ENCODE measurements around the gene HAGH.

HAGH gene

DNA sequence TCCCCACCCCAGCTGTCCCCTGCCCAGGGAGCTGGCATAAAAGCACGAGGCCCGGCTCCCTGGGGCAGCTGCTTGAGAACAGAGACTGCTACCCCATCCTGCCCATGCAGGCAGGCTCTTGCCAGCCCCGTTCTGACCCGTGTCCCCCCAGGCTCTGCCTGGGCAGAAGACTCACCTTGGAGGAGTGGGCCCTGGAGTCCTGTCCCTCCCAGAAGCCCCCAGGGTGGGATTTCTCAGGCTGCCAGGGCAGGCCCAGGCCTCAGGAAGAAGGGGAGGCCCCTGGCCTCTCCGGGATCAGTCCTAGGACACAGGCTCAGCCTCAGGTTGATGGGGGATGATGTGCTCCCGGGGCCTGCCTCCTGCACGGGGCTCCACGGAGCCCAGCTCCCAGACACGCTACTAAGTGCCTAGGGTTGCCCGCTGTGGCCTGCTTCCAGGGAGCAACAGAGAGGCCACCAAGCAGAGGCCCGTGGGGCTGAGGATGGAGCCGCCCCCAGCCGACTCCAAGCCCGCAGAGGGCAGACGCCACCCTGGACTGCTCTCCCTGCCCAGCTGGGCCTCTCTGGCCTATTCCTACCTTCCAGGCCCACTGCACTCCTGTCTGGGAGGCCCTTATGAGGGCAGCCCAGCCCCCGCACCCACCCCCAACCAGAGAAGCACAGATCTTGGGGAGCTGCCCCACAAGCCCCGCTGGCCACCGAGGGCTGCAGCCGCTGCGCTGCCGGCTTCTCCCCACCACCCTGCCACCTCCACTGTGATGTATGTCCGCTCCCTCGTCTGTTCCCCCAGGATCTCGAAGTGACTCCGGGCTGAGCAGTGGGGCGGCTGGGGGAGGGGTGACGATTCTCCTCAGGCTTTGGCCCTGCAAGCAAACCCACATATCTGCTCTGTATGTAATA lies 57.0 kb downstream of the HAGH start:
- no peak for ATAC-seq
- TF ChIP-seq, protein P1, sequence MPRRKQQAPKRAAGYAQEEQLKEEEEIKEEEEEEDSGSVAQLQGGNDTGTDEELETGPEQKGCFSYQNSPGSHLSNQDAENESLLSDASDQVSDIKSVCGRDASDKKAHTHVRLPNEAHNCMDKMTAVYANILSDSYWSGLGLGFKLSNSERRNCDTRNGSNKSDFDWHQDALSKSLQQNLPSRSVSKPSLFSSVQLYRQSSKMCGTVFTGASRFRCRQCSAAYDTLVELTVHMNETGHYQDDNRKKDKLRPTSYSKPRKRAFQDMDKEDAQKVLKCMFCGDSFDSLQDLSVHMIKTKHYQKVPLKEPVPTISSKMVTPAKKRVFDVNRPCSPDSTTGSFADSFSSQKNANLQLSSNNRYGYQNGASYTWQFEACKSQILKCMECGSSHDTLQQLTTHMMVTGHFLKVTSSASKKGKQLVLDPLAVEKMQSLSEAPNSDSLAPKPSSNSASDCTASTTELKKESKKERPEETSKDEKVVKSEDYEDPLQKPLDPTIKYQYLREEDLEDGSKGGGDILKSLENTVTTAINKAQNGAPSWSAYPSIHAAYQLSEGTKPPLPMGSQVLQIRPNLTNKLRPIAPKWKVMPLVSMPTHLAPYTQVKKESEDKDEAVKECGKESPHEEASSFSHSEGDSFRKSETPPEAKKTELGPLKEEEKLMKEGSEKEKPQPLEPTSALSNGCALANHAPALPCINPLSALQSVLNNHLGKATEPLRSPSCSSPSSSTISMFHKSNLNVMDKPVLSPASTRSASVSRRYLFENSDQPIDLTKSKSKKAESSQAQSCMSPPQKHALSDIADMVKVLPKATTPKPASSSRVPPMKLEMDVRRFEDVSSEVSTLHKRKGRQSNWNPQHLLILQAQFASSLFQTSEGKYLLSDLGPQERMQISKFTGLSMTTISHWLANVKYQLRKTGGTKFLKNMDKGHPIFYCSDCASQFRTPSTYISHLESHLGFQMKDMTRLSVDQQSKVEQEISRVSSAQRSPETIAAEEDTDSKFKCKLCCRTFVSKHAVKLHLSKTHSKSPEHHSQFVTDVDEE (CRISPR knock-in tag; IDR thresholded peaks at IDR 0.05), result no peak
- TF ChIP-seq PATZ1 (CRISPR knock-in tag; IDR thresholded peaks at IDR 0.05; ENCODE audit: borderline replicate concordance) (no peak), GLIS3 (CRISPR knock-in tag; IDR thresholded peaks at IDR 0.05) (no peak; the same call in 1 of the 2 replicates), RARB (CRISPR knock-in tag; IDR thresholded peaks at IDR 0.05) (no peak), TCF4 (CRISPR knock-in tag; IDR thresholded peaks at IDR 0.05; ENCODE audit: borderline replicate concordance) (no peak), CREB5 (CRISPR knock-in tag; IDR thresholded peaks at IDR 0.05; ENCODE audit: low read depth) (no peak), TOX (CRISPR knock-in tag; IDR thresholded peaks at IDR 0.05; ENCODE audit: borderline replicate concordance) (no peak), ZNF8 (CRISPR knock-in tag; IDR thresholded peaks at IDR 0.05) (no peak), ARNTL (CRISPR knock-in tag; IDR thresholded peaks at IDR 0.05; ENCODE audit: borderline replicate concordance, low read depth) (no peak), ZFP30 (CRISPR knock-in tag; IDR thresholded peaks at IDR 0.05) (no peak), PPARA (CRISPR knock-in tag; IDR thresholded peaks at IDR 0.05; ENCODE audit: borderline replicate concordance) (no peak)
- TF ChIP-seq, protein P2, sequence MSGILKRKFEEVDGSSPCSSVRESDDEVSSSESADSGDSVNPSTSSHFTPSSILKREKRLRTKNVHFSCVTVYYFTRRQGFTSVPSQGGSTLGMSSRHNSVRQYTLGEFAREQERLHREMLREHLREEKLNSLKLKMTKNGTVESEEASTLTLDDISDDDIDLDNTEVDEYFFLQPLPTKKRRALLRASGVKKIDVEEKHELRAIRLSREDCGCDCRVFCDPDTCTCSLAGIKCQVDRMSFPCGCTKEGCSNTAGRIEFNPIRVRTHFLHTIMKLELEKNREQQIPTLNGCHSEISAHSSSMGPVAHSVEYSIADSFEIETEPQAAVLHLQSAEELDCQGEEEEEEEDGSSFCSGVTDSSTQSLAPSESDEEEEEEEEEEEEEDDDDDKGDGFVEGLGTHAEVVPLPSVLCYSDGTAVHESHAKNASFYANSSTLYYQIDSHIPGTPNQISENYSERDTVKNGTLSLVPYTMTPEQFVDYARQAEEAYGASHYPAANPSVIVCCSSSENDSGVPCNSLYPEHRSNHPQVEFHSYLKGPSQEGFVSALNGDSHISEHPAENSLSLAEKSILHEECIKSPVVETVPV (CRISPR knock-in tag; IDR thresholded peaks at IDR 0.05), result no peak
- TF ChIP-seq, protein P3, sequence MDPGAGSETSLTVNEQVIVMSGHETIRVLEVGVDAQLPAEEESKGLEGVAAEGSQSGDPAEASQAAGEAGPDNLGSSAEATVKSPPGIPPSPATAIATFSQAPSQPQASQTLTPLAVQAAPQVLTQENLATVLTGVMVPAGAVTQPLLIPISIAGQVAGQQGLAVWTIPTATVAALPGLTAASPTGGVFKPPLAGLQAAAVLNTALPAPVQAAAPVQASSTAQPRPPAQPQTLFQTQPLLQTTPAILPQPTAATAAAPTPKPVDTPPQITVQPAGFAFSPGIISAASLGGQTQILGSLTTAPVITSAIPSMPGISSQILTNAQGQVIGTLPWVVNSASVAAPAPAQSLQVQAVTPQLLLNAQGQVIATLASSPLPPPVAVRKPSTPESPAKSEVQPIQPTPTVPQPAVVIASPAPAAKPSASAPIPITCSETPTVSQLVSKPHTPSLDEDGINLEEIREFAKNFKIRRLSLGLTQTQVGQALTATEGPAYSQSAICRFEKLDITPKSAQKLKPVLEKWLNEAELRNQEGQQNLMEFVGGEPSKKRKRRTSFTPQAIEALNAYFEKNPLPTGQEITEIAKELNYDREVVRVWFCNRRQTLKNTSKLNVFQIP (CRISPR knock-in tag; IDR thresholded peaks at IDR 0.05; ENCODE audit: borderline replicate concordance, low read depth), result no peak

DNA sequence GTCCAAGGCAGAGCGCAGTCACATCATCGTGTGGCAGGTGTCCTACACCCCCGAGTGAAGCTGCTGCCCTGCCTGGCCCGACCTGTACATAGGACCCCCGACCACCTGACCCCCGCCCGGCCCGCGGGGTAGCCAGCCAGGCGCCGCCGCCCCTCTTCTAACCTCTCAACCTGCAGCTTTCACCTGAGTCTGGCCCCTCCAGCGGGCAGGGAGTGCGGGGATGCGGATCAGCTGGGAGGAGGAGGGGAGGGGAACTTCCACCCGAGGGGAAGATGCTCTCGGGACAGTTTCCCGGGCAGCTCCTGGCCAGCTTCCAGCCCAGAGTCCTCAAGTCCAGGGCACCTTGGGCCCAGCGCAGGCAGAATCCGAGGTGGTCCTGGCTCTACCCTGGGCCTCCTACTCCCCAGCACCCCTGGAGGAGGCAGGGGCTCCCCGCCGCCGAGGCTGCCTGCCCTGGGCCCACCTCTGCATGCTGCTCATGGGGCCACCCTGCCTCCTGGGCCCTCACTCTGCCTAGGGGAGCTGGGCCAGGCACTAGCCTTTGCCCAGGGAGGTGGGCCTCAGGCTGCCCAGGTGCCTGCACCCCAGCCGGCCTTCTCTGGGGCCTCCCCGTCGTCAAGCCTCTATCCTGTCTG lies 57.7 kb downstream of the HAGH start:
- no peak for ATAC-seq
- TF ChIP-seq OSR1 (CRISPR knock-in tag; IDR thresholded peaks at IDR 0.05) (no peak), CSDC2 (CRISPR knock-in tag; IDR thresholded peaks at IDR 0.05) (no peak), ESRRG (CRISPR knock-in tag; IDR thresholded peaks at IDR 0.05) (no peak), CREB5 (CRISPR knock-in tag; IDR thresholded peaks at IDR 0.05; ENCODE audit: low read depth) (no peak), RARB (CRISPR knock-in tag; IDR thresholded peaks at IDR 0.05) (no peak), BACH2 (CRISPR knock-in tag; IDR thresholded peaks at IDR 0.05; ENCODE audit: borderline replicate concordance) (no peak), PATZ1 (CRISPR knock-in tag; IDR thresholded peaks at IDR 0.05; ENCODE audit: borderline replicate concordance) (no peak), ISL1 (CRISPR knock-in tag; IDR thresholded peaks at IDR 0.05) (no peak), ZC3H10 (CRISPR knock-in tag; IDR thresholded peaks at IDR 0.05) (no peak), ZFP3 (CRISPR knock-in tag; IDR thresholded peaks at IDR 0.05) (no peak)
- TF ChIP-seq, protein P2 (CRISPR knock-in tag; IDR thresholded peaks at IDR 0.05), result no peak
- TF ChIP-seq, protein P1 (CRISPR knock-in tag; IDR thresholded peaks at IDR 0.05), result no peak
